SK-N-SH (cell line): Measurements from ENCODE around the gene METTL2B. TPM values are rescaled to one million over a fixed set of nuclear protein-coding genes. Genes with fewer than 3 reads are reported as not detected.

Experiments
- CTCF ChIA-PET: fragments of 300-600, 350-600 bp; formaldehyde crosslinking; extraction: SDS; loops from one replicate; lab custom pipeline; 2021; lab: Yijun Ruan, JAX
- POLR2A ChIA-PET: fragments of 350-600 bp; sonication (Branson Sonifier 250); formaldehyde crosslinking; extraction: SDS; loops from one replicate; lab custom pipeline; 2020; ENCODE audit warnings: antibody characterized with exemption, inconsistent platforms; lab: Yijun Ruan, JAX
- DNase-seq: peaks from one replicate; pipeline ENCODE4 v3.0.0; 2012
- H2AFZ ChIP-seq: fragments of 200-600 bp; sonication (generic); 2 replicates; pipeline ENCODE4 v1.8.1; 2016; ENCODE audit warnings: antibody characterized with exemption, mild to moderate bottlenecking, low read depth
- H3F3A ChIP-seq: fragments of 200-600 bp; sonication (generic); replicated peaks from 2 replicates; pipeline ENCODE3; 2016; ENCODE audit warnings: antibody characterized with exemption, mild to moderate bottlenecking; ENCODE audit not compliant: insufficient read depth
- H3K27ac ChIP-seq, 2 experiments: fragments of 200-500 bp in 1 of 2; fragments of 200-600 bp in 1 of 2; sonication (Bioruptor generic) in 1 of 2; sonication (generic), shearing (Covaris generic) in 1 of 2; 2 replicates each; pipeline versions ENCODE4 v1.5.1 to v1.6.1; 2014 to 2016; ENCODE audit warnings: low read depth in 2 of 2, inconsistent platforms in 1 of 2, low read length in 1 of 2, mild to moderate bottlenecking in 1 of 2, mixed read lengths in 1 of 2
- H3K27me3 ChIP-seq: fragments of 200-600 bp; sonication (generic), shearing (Covaris generic); 2 replicates; pipeline ENCODE4 v1.6.1; 2016; ENCODE audit warnings: mixed run types; ENCODE audit not compliant: insufficient read depth
- H3K36me3 ChIP-seq, 2 experiments: fragments of 200-500 bp in 1 of 2; fragments of 200-600 bp in 1 of 2; sonication (Bioruptor generic) in 1 of 2; sonication (generic) in 1 of 2; replicated peaks in 1 of 2; 2 replicates each; pipeline versions ENCODE3 to v1.5.1; 2014 to 2016; ENCODE audit warnings: low read length in 1 of 2, mild to moderate bottlenecking in 1 of 2; ENCODE audit not compliant: insufficient read depth in 2 of 2, control insufficient read depth in 1 of 2
- H3K4me1 ChIP-seq, 2 experiments: fragments of 200-500 bp in 1 of 2; fragments of 200-600 bp in 1 of 2; sonication (Bioruptor generic) in 1 of 2; sonication (generic), shearing (Covaris generic) in 1 of 2; 2 replicates each; pipeline versions ENCODE4 v1.5.1 to v1.6.1; 2014 to 2016; ENCODE audit warnings: low read depth in 1 of 2, low read length in 1 of 2, mixed run types in 1 of 2; ENCODE audit not compliant: insufficient read depth in 2 of 2, control insufficient read depth in 1 of 2
- H3K4me2 ChIP-seq: fragments of 200-600 bp; sonication (generic), shearing (Covaris generic); 2 replicates; pipeline ENCODE4 v1.6.1; 2017; ENCODE audit warnings: mixed run types
- H3K4me3 ChIP-seq, 2 experiments: fragments of 200-500 bp in 1 of 2; fragments of 200-600 bp in 1 of 2; sonication (Bioruptor generic) in 1 of 2; sonication (generic), shearing (Covaris generic) in 1 of 2; 2 replicates each; pipeline versions ENCODE4 v1.5.1 to v1.8.1; 2014 to 2016; ENCODE audit warnings: low read depth in 2 of 2, inconsistent platforms in 1 of 2, low read length in 1 of 2, mild to moderate bottlenecking in 1 of 2, mixed read lengths in 1 of 2, moderate library complexity in 1 of 2
- H3K79me2 ChIP-seq: fragments of 200-600 bp; sonication (generic); 2 replicates; pipeline ENCODE4 v1.8.1; 2017; ENCODE audit warnings: mild to moderate bottlenecking; ENCODE audit not compliant: insufficient read depth
- H3K9ac ChIP-seq: fragments of 200-600 bp; sonication (generic); 2 replicates; pipeline ENCODE4 v1.6.1; 2017; ENCODE audit warnings: mixed run types
- H3K9me2 ChIP-seq: fragments of 200-600 bp; sonication (generic); 2 replicates; pipeline ENCODE4 v1.6.1; 2017; ENCODE audit warnings: mixed run types
- H3K9me3 ChIP-seq: fragments of 200-600 bp; sonication (generic); 2 replicates; pipeline ENCODE4 v1.6.1; 2017; ENCODE audit warnings: mixed run types, mild to moderate bottlenecking, moderate library complexity
- H4K20me1 ChIP-seq: fragments of 200-600 bp; sonication (generic); 2 replicates; pipeline ENCODE4 v1.6.1; 2017; ENCODE audit warnings: mild to moderate bottlenecking, mixed run types; ENCODE audit not compliant: insufficient read depth
- CHD2 ChIP-seq: fragments of 150-350 bp; IDR thresholded peaks from 2 replicates; pipeline ENCODE4 v1.6.1; 2018; ENCODE audit warnings: low read length; ENCODE audit not compliant: partially characterized antibody
- EP300 ChIP-seq, 2 experiments: IDR thresholded peaks; 2 replicates each; pipeline versions ENCODE4 v1.4.0 to v1.6.1; 2012; ENCODE audit warnings: borderline replicate concordance in 1 of 2, low read depth in 1 of 2, low read length in 1 of 2
- JUND ChIP-seq: IDR thresholded peaks from 2 replicates; pipeline ENCODE4 v1.4.0; 2012
- MEF2A ChIP-seq: IDR thresholded peaks from 2 replicates; pipeline ENCODE4 v1.4.0; 2012; ENCODE audit warnings: low read depth, borderline replicate concordance
- MXI1 ChIP-seq: IDR thresholded peaks from 2 replicates; pipeline ENCODE4 v1.6.1; 2012; ENCODE audit warnings: mild to moderate bottlenecking, low read depth, low read length, improper control_type of control experiment
- REST ChIP-seq: IDR thresholded peaks from 2 replicates; pipeline ENCODE4 v1.6.1; 2012; ENCODE audit warnings: mild to moderate bottlenecking, low read depth, low read length, moderate library complexity
- SIN3A ChIP-seq: IDR thresholded peaks from 2 replicates; pipeline ENCODE4 v1.6.1; 2012; ENCODE audit warnings: low read depth, mild to moderate bottlenecking, low read length, moderate library complexity, borderline replicate concordance
- USF1 ChIP-seq: IDR thresholded peaks from 2 replicates; pipeline ENCODE4 v1.4.0; 2012; ENCODE audit warnings: low read depth, borderline replicate concordance
- WGBS: methylation state at CpG from one replicate; pipeline ENCODE4 v1.1.6; 2017; ENCODE audit warnings: low lambda C conversion rate; 5-methylcytosine and 5-hydroxymethylcytosine counted together
- polyA plus RNA-seq, 3 experiments: library from polyadenylated mRNA; depleted of rRNA; stranded (reverse); fragments of >200 nt; gene quantifications; 2 replicates each; pipeline ENCODE4 v1.2.3, GENCODE V29; 2012
- TF ChIP-seq, protein P1 (sequence below): IDR thresholded peaks from 2 replicates; pipeline ENCODE4 v1.4.0; 2012; ENCODE audit warnings: low read depth

Gene METTL2B
- polyA plus RNA-seq, 1 of the 3 experiments (the other 2 are of a cell fraction), result 22.5 TPM

GRCh38 chr7:128452552-128452951, 24.0 kb upstream of the METTL2B start:
- H3K79me2 ChIP-seq, result peaks cover 19% of the 10 kb centered on the region
- no peak overlapping the region for H3K4me2 ChIP-seq
- no peak overlapping the region for H3K4me3 ChIP-seq
- H3K9me2 ChIP-seq, result no peaks in the 10 kb centered on the region
- POLR2A ChIA-PET, result no interaction called here
- H3K9ac ChIP-seq, result no peak overlapping the region
- no peak overlapping the region for H3K27ac ChIP-seq
- peaks cover 11% of the 10 kb centered on the region for H3F3A ChIP-seq
- H3K36me3 ChIP-seq, result peaks cover 0 to 3% of the 10 kb centered on the region in 2 experiments
- H3K27me3 ChIP-seq, result no peaks in the 10 kb centered on the region
- no peaks in the 10 kb centered on the region for H3K9me3 ChIP-seq
- H2AFZ ChIP-seq, result no peak overlapping the region
- H3K4me1 ChIP-seq, result peaks cover 13 to 26% of the 10 kb centered on the region in 2 experiments; a peak in 2 of 4 replicates
- WGBS, result 74% methylated on average over 1 of the region's 1 CpG
- TF ChIP-seq EP300 (IDR thresholded peaks at IDR 0.05; ENCODE audit: borderline replicate concordance in 1 of 2, low read depth in 1 of 2, low read length in 1 of 2) (no peak), REST (no peak), JUND (no peak), MXI1 (no peak), CHD2 (no peak), SIN3A (no peak), USF1 (no peak), MEF2A (no peak)
- TF ChIP-seq, protein P1, sequence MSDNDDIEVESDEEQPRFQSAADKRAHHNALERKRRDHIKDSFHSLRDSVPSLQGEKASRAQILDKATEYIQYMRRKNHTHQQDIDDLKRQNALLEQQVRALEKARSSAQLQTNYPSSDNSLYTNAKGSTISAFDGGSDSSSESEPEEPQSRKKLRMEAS, result no peak
- TF ChIP-seq, all 33 proteins: peak for 0
- H4K20me1 ChIP-seq, result 0 out of 2 replicates have a peak, but pooled peaks cover 5% of the 10 kb centered on the region
- DNase-seq, result no peak
- CTCF ChIA-PET, result interaction anchor here (0.7 to 8.9 kb wide), 4 partner anchors 8 to 439 kb away, joined by 3 to 187 read pairs (median 40); no protein-coding TSS in a partner anchor
